WTC11 (cell line): ENCODE data around the gene MVB12A. TPM values are rescaled to one million over a fixed set of nuclear protein-coding genes. Genes with fewer than 3 reads are reported as not detected.

Experiments
- ATAC-seq: fragments of 200-7000 bp; cut with Tn5 transposase; 2 replicates; pipeline ENCODE4 v1.10.0; 2021; ENCODE audit warnings: mild to moderate bottlenecking, moderate library complexity
- CTCF ChIA-PET: fragments of 300-600 bp; sonication (Branson Sonifier 250); formaldehyde crosslinking; loops from one replicate; lab custom pipeline; 2021; ENCODE audit warnings: antibody characterized with exemption; lab: Charles Lee
- POLR2A ChIA-PET: fragments of 350-600 bp; sonication (Branson Sonifier 250); formaldehyde crosslinking; loops from one replicate; lab custom pipeline; 2021; ENCODE audit warnings: antibody characterized with exemption; lab: Charles Lee
- DNase-seq: peaks from one replicate; pipeline ENCODE4 v3.0.0; 2021; ENCODE audit warnings: low spot score
- H3K27ac Mint-ChIP-seq: 2 replicates; pipeline ENCODE4 v1.8.0; 2021; ENCODE audit warnings: mixed read lengths
- H3K27me3 Mint-ChIP-seq: 2 replicates; pipeline ENCODE4 v1.8.0; 2021; ENCODE audit warnings: low read depth, mild to moderate bottlenecking, moderate library complexity, mixed read lengths
- H3K36me3 Mint-ChIP-seq: 2 replicates; pipeline ENCODE4 v1.8.0; 2021; ENCODE audit warnings: mixed read lengths
- H3K4me1 Mint-ChIP-seq: 2 replicates; pipeline ENCODE4 v1.8.0; 2022; ENCODE audit warnings: mixed read lengths
- H3K4me3 Mint-ChIP-seq: 2 replicates; pipeline ENCODE4 v1.8.0; 2021; ENCODE audit warnings: mild to moderate bottlenecking, moderate library complexity, mixed read lengths
- H3K9me3 Mint-ChIP-seq: 2 replicates; pipeline ENCODE4 v1.8.0; 2021; ENCODE audit warnings: mixed read lengths
- GABPB1 ChIP-seq: sonication (generic); formaldehyde crosslinking; IDR thresholded peaks from 2 replicates; pipeline ENCODE4 v1.8.1; 2023; ENCODE audit warnings: mild to moderate bottlenecking, missing genetic modification reagents
- HMGA2 ChIP-seq: fragments of 250-450 bp; sonication (Bioruptor Pico); IDR thresholded peaks from 2 replicates; pipeline ENCODE4 v1.4.0; 2021; ENCODE audit warnings: mild to moderate bottlenecking, moderate library complexity
- NR2C2 ChIP-seq: sonication (generic); formaldehyde crosslinking; IDR thresholded peaks from 2 replicates; pipeline ENCODE4 v1.8.0; 2022; ENCODE audit warnings: mild to moderate bottlenecking, missing genetic modification reagents
- RORB ChIP-seq: fragments of 250-450 bp; sonication (Bioruptor Pico); IDR thresholded peaks from 2 replicates; pipeline ENCODE4 v1.9.0; 2021; ENCODE audit warnings: mild to moderate bottlenecking
- SOX15 ChIP-seq: fragments of 250-450 bp; sonication (Bioruptor Pico); IDR thresholded peaks from 2 replicates; pipeline ENCODE4 v1.9.0; 2021; ENCODE audit warnings: mild to moderate bottlenecking
- TEAD1 ChIP-seq: sonication (generic); formaldehyde crosslinking; IDR thresholded peaks from 2 replicates; pipeline ENCODE4 v1.8.0; 2022; ENCODE audit warnings: mild to moderate bottlenecking, missing genetic modification reagents
- ZNF396 ChIP-seq: fragments of 250-450 bp; sonication (Bioruptor Pico); IDR thresholded peaks from 2 replicates; pipeline ENCODE4 v1.8.0; 2021; ENCODE audit warnings: mild to moderate bottlenecking, moderate library complexity, borderline replicate concordance
- total RNA-seq: library from RNA; stranded (reverse); gene quantifications from 3 replicates; pipeline ENCODE4 v1.2.3, GENCODE V29; 2021
- TF ChIP-seq, protein P1 (sequence below): sonication (generic); formaldehyde crosslinking; IDR thresholded peaks from 2 replicates; pipeline ENCODE4 v1.8.1; 2023; ENCODE audit warnings: mild to moderate bottlenecking, missing genetic modification reagents, borderline replicate concordance
- TF ChIP-seq, protein P2 (sequence below): sonication (generic); formaldehyde crosslinking; IDR thresholded peaks from 2 replicates; pipeline ENCODE4 v1.8.1; 2022; ENCODE audit warnings: mild to moderate bottlenecking, moderate library complexity, missing genetic modification reagents
- TF ChIP-seq, protein P3 (sequence below): sonication (generic); formaldehyde crosslinking; IDR thresholded peaks from 2 replicates; pipeline ENCODE4 v1.8.0; 2022; ENCODE audit warnings: mild to moderate bottlenecking, missing genetic modification reagents
- TF ChIP-seq, protein P4 (sequence below): sonication (generic); formaldehyde crosslinking; IDR thresholded peaks from 2 replicates; pipeline ENCODE4 v1.8.0; 2022; ENCODE audit warnings: mild to moderate bottlenecking, missing genetic modification reagents

MVB12A gene
- total RNA-seq, 1 experiment from 2014 or later, result 58.7 TPM

DNA sequence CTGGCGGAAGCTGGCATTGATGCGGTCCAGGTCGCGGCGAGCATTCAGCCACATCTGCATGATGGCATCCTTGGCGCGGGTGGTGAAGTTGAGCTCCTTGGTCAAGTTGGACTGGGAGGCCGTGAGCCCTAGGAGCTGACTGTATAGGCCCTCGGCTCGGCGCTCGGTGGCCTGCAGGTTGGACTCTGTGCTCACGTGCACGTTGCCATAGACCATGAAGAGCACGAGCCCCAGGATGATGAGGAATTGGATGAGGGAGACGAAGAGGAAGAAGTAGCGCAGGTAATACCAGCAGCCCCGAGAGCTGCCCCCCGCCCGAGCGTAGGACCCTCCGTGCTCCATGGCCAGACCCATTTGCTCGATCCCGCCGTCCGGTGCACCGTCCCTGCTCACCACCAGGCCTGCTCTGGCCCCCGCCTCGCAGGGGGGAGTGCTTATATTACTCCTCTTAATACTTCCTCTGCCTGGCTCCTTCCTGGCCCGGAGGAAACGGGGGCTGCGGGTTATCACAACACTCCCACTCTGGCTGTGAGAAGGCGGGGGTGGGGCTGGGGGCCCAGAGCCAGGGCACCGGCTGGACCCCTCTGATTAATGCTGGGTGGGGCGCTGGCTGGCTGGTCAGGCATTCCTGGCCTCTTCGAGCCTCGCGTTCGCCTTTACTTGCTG lies 42.8 kb upstream of the MVB12A start, which contains the start of gene PLVAP (continued):
- TF ChIP-seq, protein P1, sequence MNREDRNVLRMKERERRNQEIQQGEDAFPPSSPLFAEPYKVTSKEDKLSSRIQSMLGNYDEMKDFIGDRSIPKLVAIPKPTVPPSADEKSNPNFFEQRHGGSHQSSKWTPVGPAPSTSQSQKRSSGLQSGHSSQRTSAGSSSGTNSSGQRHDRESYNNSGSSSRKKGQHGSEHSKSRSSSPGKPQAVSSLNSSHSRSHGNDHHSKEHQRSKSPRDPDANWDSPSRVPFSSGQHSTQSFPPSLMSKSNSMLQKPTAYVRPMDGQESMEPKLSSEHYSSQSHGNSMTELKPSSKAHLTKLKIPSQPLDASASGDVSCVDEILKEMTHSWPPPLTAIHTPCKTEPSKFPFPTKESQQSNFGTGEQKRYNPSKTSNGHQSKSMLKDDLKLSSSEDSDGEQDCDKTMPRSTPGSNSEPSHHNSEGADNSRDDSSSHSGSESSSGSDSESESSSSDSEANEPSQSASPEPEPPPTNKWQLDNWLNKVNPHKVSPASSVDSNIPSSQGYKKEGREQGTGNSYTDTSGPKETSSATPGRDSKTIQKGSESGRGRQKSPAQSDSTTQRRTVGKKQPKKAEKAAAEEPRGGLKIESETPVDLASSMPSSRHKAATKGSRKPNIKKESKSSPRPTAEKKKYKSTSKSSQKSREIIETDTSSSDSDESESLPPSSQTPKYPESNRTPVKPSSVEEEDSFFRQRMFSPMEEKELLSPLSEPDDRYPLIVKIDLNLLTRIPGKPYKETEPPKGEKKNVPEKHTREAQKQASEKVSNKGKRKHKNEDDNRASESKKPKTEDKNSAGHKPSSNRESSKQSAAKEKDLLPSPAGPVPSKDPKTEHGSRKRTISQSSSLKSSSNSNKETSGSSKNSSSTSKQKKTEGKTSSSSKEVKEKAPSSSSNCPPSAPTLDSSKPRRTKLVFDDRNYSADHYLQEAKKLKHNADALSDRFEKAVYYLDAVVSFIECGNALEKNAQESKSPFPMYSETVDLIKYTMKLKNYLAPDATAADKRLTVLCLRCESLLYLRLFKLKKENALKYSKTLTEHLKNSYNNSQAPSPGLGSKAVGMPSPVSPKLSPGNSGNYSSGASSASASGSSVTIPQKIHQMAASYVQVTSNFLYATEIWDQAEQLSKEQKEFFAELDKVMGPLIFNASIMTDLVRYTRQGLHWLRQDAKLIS (CRISPR knock-in tag), result no peak
- TF ChIP-seq, protein P2, sequence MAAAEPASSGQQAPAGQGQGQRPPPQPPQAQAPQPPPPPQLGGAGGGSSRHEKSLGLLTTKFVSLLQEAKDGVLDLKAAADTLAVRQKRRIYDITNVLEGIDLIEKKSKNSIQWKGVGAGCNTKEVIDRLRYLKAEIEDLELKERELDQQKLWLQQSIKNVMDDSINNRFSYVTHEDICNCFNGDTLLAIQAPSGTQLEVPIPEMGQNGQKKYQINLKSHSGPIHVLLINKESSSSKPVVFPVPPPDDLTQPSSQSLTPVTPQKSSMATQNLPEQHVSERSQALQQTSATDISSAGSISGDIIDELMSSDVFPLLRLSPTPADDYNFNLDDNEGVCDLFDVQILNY (CRISPR knock-in tag), result no peak
- no peak for TF ChIP-seq HMGA2 (CRISPR knock-in tag)
- TF ChIP-seq, protein P3, sequence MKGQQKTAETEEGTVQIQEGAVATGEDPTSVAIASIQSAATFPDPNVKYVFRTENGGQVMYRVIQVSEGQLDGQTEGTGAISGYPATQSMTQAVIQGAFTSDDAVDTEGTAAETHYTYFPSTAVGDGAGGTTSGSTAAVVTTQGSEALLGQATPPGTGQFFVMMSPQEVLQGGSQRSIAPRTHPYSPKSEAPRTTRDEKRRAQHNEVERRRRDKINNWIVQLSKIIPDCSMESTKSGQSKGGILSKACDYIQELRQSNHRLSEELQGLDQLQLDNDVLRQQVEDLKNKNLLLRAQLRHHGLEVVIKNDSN (CRISPR knock-in tag), result no peak
- TF ChIP-seq NR2C2 (CRISPR knock-in tag), result no peak

DNA sequence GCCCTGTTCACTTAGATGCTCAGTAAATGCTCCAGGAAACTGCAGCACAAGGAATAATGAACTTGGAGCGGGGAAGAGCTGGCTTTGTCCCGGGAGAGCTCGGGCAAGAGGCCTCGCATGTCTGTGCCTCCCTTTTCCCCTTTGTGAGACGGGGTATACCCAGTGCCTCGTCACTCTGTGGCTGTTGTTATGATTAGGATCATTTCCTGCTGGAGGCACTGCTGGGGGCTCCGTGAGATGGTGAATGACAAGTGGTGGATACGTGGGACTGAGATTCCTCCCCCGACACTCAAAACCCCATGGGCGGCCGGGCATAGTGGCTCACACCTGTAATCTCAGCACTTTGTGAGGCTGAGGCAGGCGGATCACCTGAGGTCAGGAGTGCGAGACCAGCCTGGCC lies 41.6 kb upstream of the MVB12A start:
- DNase-seq, result no peak
- POLR2A ChIA-PET, result no interaction called here
- H3K27ac Mint-ChIP-seq, result no peak overlapping the region
- no peak for TF ChIP-seq SOX15 (CRISPR knock-in tag)
- TF ChIP-seq, all 79 proteins: peak for 0
- CTCF ChIA-PET, result interaction anchor here (1.3 kb wide), 1 partner anchor 8 kb away, joined by 4 read pairs; no protein-coding TSS in a partner anchor
- Mint-ChIP-seq H3K27me3 (no peaks in the 10 kb centered on the region), H3K36me3 (peaks cover 9% of the 10 kb centered on the region), H3K4me3 (no peak overlapping the region), H3K4me1 (peaks cover 18% of the 10 kb centered on the region), H3K9me3 (peaks cover 8% of the 10 kb centered on the region)
- no peak for ATAC-seq

DNA sequence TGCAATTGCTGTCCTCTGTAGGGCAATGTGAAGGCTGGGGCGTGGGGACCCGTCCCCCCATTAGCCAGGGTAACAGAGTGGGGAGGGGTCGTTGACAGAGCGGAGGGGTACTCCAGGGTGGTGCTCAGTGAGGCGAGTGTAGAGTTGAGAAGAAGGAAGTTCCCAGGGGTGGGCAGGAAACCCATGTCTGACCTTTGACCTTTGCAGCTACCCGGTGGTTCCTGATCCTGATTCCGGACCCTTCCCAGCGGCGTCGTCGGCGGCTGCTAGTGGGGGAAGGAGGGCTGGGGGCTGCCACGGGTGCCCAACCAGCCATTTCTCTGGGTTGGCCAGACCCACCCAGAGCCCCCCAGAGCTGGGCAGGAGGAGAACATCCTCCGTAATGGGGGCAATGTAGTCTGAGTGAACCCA lies 40.6 kb upstream of the MVB12A start:
- peaks cover 18% of the 10 kb centered on the region for H3K4me1 Mint-ChIP-seq
- DNase-seq (peak; percentile 53), ATAC-seq (peak; percentile 75)
- no peaks in the 10 kb centered on the region for H3K27me3 Mint-ChIP-seq
- peak; percentile 57; the same call in 1 of the 2 replicates for TF ChIP-seq NR2C2 (CRISPR knock-in tag)
- no peak for TF ChIP-seq TEAD1
- no peak overlapping the region for H3K4me3 Mint-ChIP-seq
- ChIA-PET POLR2A (interaction anchor here (0.5 kb wide), 1 partner anchor 612 kb away, joined by 4 read pairs; no protein-coding TSS in a partner anchor), CTCF (interaction anchor here (0.6 to 1.7 kb wide), 3 partner anchors 46 to 311 kb away, joined by 3 read pairs; no protein-coding TSS in a partner anchor)
- H3K27ac Mint-ChIP-seq, result peak overlapping the region; percentile 84; the same call in 1 of the 2 replicates
- peaks cover 9% of the 10 kb centered on the region for H3K36me3 Mint-ChIP-seq
- peaks cover 8% of the 10 kb centered on the region for H3K9me3 Mint-ChIP-seq

DNA sequence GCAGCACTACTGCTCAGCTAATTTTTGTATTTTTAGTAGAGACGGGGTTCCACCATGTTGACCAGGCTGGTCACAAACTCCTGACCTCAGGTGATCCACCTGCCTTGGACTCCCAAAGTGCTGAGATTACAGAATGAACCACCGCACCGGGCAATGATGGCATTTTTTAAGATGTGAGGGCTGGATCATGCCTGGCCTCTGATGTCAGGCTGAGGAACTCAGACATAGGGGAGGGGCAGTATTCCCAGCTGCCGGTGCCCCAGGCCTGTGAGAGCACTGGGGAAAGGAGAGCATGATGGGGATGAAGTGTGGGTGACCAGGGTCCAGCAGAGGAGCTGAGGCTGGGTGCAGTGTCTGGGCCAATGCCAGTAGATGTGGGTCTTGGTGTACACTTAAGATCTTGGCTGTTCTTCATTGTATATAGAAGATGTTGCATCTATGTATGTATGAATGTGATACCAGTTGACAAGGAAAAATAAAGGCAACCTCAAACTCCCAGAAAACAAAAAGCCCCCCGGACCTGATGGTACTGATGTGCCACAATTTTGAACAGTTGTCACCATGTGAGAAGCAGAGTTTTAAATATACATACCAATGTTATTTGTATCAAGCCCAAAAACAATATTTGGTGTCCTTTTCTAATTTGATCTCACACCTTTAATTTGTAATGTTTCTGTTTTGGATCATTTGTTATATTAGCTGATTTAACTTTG lies 39.3 kb upstream of the MVB12A start:
- Mint-ChIP-seq H3K4me1 (peaks cover 18% of the 10 kb centered on the region), H3K27ac (no peak overlapping the region), H3K4me3 (no peak overlapping the region), H3K27me3 (no peaks in the 10 kb centered on the region), H3K36me3 (peaks cover 9% of the 10 kb centered on the region), H3K9me3 (peaks cover 8% of the 10 kb centered on the region)
- ChIA-PET POLR2A (interaction anchor here (0.6 kb wide), 1 partner anchor 241 kb away, joined by 3 read pairs; no protein-coding TSS in a partner anchor), CTCF (interaction anchor here (1.1 to 1.7 kb wide), 4 partner anchors 9 to 85 kb away, joined by 3 to 5 read pairs (median 4); no protein-coding TSS in a partner anchor)
- DNase-seq (no peak), ATAC-seq (no peak)
- TF ChIP-seq ZNF396 (CRISPR knock-in tag) (no peak), RORB (CRISPR knock-in tag) (no peak), GABPB1 (CRISPR knock-in tag) (no peak)
- TF ChIP-seq, protein P4, sequence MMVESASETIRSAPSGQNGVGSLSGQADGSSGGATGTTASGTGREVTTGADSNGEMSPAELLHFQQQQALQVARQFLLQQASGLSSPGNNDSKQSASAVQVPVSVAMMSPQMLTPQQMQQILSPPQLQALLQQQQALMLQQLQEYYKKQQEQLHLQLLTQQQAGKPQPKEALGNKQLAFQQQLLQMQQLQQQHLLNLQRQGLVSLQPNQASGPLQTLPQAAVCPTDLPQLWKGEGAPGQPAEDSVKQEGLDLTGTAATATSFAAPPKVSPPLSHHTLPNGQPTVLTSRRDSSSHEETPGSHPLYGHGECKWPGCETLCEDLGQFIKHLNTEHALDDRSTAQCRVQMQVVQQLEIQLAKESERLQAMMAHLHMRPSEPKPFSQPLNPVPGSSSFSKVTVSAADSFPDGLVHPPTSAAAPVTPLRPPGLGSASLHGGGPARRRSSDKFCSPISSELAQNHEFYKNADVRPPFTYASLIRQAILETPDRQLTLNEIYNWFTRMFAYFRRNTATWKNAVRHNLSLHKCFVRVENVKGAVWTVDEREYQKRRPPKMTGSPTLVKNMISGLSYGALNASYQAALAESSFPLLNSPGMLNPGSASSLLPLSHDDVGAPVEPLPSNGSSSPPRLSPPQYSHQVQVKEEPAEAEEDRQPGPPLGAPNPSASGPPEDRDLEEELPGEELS (CRISPR knock-in tag), result no peak
